Activated T-cell treated with anti-CD3 and anti-CD28 coated beads, Interleukin-2, amount 50 U/mL, for 72 hours (primary cell): ENCODE results near the gene GTF3C1. TPM values are rescaled to one million over a fixed set of nuclear protein-coding genes. Genes with fewer than 3 reads are reported as not detected.
"Not testable (repeated sequence)": the region's sequence is repeated elsewhere in the genome, so short reads cannot be mapped to it uniquely, and the experiment has no call there.

ENCODE experiments used
- ATAC-seq, 2 donors: fragments of 150-1000 bp; cut with Tn5 transposase; replicated peaks in 1 of 2; 2 replicates each; pipeline ENCODE4 v1.10.0; 2021; ENCODE audit warnings: moderate library complexity in 2 of 2, mild to moderate bottlenecking in 1 of 2
- DNase-seq, 2 donors: peaks; one replicate each; pipeline ENCODE4 v3.0.0; 2021 to 2022; ENCODE audit warnings: mixed read lengths in 1 of 2
- H3K27ac Mint-ChIP-seq: one replicate; pipeline ENCODE4 v1.8.0; 2022; ENCODE audit warnings: mild to moderate bottlenecking, moderate library complexity, mixed read lengths
- H3K27me3 Mint-ChIP-seq: one replicate; pipeline ENCODE4 v1.8.0; 2022; ENCODE audit warnings: low read depth, mixed read lengths
- H3K36me3 Mint-ChIP-seq, 2 donors: one replicate each; pipeline ENCODE4 v1.8.0; 2022; ENCODE audit warnings: mixed read lengths in 2 of 2, mild to moderate bottlenecking in 1 of 2; ENCODE audit not compliant: insufficient read depth in 2 of 2
- H3K4me1 Mint-ChIP-seq: one replicate; pipeline ENCODE4 v1.8.0; 2022; ENCODE audit warnings: low read depth, mixed read lengths
- H3K4me3 Mint-ChIP-seq, 2 donors: one replicate each; pipeline ENCODE4 v1.8.0; 2022; ENCODE audit warnings: mild to moderate bottlenecking in 2 of 2, mixed read lengths in 2 of 2, moderate library complexity in 2 of 2
- H3K9me3 Mint-ChIP-seq, 2 donors: one replicate each; pipeline ENCODE4 v1.8.0; 2022; ENCODE audit warnings: mixed read lengths in 2 of 2
- total RNA-seq, 2 donors: library from RNA; stranded (reverse); gene quantifications; one replicate each; pipeline ENCODE4 v1.2.3, GENCODE V29; 2022

GTF3C1 gene
- total RNA-seq, 2 donors from 2014 or later: 49.6 to 61.1 TPM

- no peaks in the 10 kb centered on the region for H3K9me3 Mint-ChIP-seq
- H3K4me3 Mint-ChIP-seq: no peak overlapping the region
- H3K36me3 Mint-ChIP-seq: peaks cover 33 to 72% of the 10 kb centered on the region in 2 donors
- ATAC-seq (no peak), DNase-seq (no peak)
- no peaks in the 10 kb centered on the region for H3K27me3 Mint-ChIP-seq
- peaks cover 85% of the 10 kb centered on the region for H3K4me1 Mint-ChIP-seq
- peak overlapping the region; percentile 25 for H3K27ac Mint-ChIP-seq
Measured at GRCh38 chr16:27447301-27447700, 102.4 kb downstream of the GTF3C1 start.

- H3K4me1 Mint-ChIP-seq: peaks cover 79% of the 10 kb centered on the region
- peak overlapping the region; percentile 25 for H3K27ac Mint-ChIP-seq
- no peaks in the 10 kb centered on the region for H3K27me3 Mint-ChIP-seq
- ATAC-seq (peak; percentile 69 to 73), DNase-seq (peak; percentile 71 to 75)
- peaks cover 33 to 67% of the 10 kb centered on the region in 2 donors for H3K36me3 Mint-ChIP-seq
- no peaks in the 10 kb centered on the region for H3K9me3 Mint-ChIP-seq
- H3K4me3 Mint-ChIP-seq: peak overlapping the region; percentile 15 to 32
Measured at GRCh38 chr16:27446721-27447120, 103.0 kb downstream of the GTF3C1 start.

- ATAC-seq (no peak), DNase-seq (no peak)
- Mint-ChIP-seq H3K36me3 (peaks cover 33 to 69% of the 10 kb centered on the region in 2 donors), H3K4me1 (peaks cover 68% of the 10 kb centered on the region), H3K9me3 (no peaks in the 10 kb centered on the region), H3K4me3 (no peak overlapping the region), H3K27ac (peak overlapping the region; percentile 41), H3K27me3 (no peaks in the 10 kb centered on the region)
Measured at GRCh38 chr16:27445502-27446175, 104.1 kb downstream of the GTF3C1 start.

- peaks cover 57% of the 10 kb centered on the region for H3K4me1 Mint-ChIP-seq
- peaks cover 36 to 70% of the 10 kb centered on the region in 2 donors for H3K36me3 Mint-ChIP-seq
- no peaks in the 10 kb centered on the region for H3K27me3 Mint-ChIP-seq
- DNase-seq (no peak), ATAC-seq (no peak)
- H3K9me3 Mint-ChIP-seq: no peaks in the 10 kb centered on the region
- no peak overlapping the region for H3K4me3 Mint-ChIP-seq
- H3K27ac Mint-ChIP-seq: no peak overlapping the region
Measured at GRCh38 chr16:27444470-27444869, 105.2 kb downstream of the GTF3C1 start.

- Mint-ChIP-seq H3K27me3 (no peaks in the 10 kb centered on the region), H3K36me3 (peaks cover 40 to 72% of the 10 kb centered on the region in 2 donors), H3K4me1 (peaks cover 57% of the 10 kb centered on the region), H3K4me3 (no peak overlapping the region), H3K27ac (no peak overlapping the region), H3K9me3 (no peaks in the 10 kb centered on the region)
- ATAC-seq (no peak), DNase-seq (no peak)
Measured at GRCh38 chr16:27444015-27444414, 105.7 kb downstream of the GTF3C1 start.

GRCh38 chr16:27441998-27442397, 107.7 kb downstream of the GTF3C1 start:
- Mint-ChIP-seq H3K4me3 (no peak overlapping the region), H3K27ac (no peak overlapping the region), H3K4me1 (peaks cover 37% of the 10 kb centered on the region), H3K27me3 (no peaks in the 10 kb centered on the region), H3K9me3 (no peaks in the 10 kb centered on the region), H3K36me3 (peaks cover 36 to 65% of the 10 kb centered on the region in 2 donors)
- no peak for ATAC-seq
- no peak for DNase-seq

- DNase-seq: no peak
- H3K9me3 Mint-ChIP-seq: no peaks in the 10 kb centered on the region
- no peak overlapping the region for H3K4me3 Mint-ChIP-seq
- no peak for ATAC-seq
- H3K4me1 Mint-ChIP-seq: peaks cover 30% of the 10 kb centered on the region
- H3K36me3 Mint-ChIP-seq: peaks cover 37 to 65% of the 10 kb centered on the region in 2 donors
- H3K27ac Mint-ChIP-seq: no peak overlapping the region
- no peaks in the 10 kb centered on the region for H3K27me3 Mint-ChIP-seq
Measured at GRCh38 chr16:27441276-27441675, 108.4 kb downstream of the GTF3C1 start.

GRCh38 chr16:27439271-27440018, 110.3 kb downstream of the GTF3C1 start:
- H3K4me3 Mint-ChIP-seq: no peak overlapping the region
- peaks cover 33 to 61% of the 10 kb centered on the region in 2 donors for H3K36me3 Mint-ChIP-seq
- peaks cover 17% of the 10 kb centered on the region for H3K4me1 Mint-ChIP-seq
- H3K27ac Mint-ChIP-seq: no peak overlapping the region
- H3K9me3 Mint-ChIP-seq: no peaks in the 10 kb centered on the region
- DNase-seq (no peak), ATAC-seq (peak in 1 of 2 donors; percentile 10)
- H3K27me3 Mint-ChIP-seq: no peaks in the 10 kb centered on the region

- peaks cover 16% of the 10 kb centered on the region for H3K4me1 Mint-ChIP-seq
- H3K4me3 Mint-ChIP-seq: no peak overlapping the region
- H3K9me3 Mint-ChIP-seq: no peaks in the 10 kb centered on the region
- no peaks in the 10 kb centered on the region for H3K27me3 Mint-ChIP-seq
- H3K27ac Mint-ChIP-seq: no peak overlapping the region
- H3K36me3 Mint-ChIP-seq: peaks cover 29 to 52% of the 10 kb centered on the region in 2 donors
- DNase-seq: no peak
- ATAC-seq: no peak
Measured at GRCh38 chr16:27437946-27438345, 111.8 kb downstream of the GTF3C1 start.

- ATAC-seq (peak in 1 of 2 donors; percentile 11), DNase-seq (no peak)
- peaks cover 25 to 54% of the 10 kb centered on the region in 2 donors for H3K36me3 Mint-ChIP-seq
- H3K27ac Mint-ChIP-seq: no peak overlapping the region
- H3K4me3 Mint-ChIP-seq: no peak overlapping the region
- peaks cover 15% of the 10 kb centered on the region for H3K4me1 Mint-ChIP-seq
- no peaks in the 10 kb centered on the region for H3K9me3 Mint-ChIP-seq
- H3K27me3 Mint-ChIP-seq: no peaks in the 10 kb centered on the region
Measured at GRCh38 chr16:27436921-27437650, 112.6 kb downstream of the GTF3C1 start.

- ATAC-seq (no peak), DNase-seq (no peak)
- Mint-ChIP-seq H3K27ac (peak overlapping the region; percentile 61), H3K27me3 (no peaks in the 10 kb centered on the region), H3K9me3 (no peaks in the 10 kb centered on the region), H3K4me1 (peaks cover 19% of the 10 kb centered on the region), H3K36me3 (peaks cover 25 to 50% of the 10 kb centered on the region in 2 donors), H3K4me3 (no peak overlapping the region)
Measured at GRCh38 chr16:27436065-27436464, 113.6 kb downstream of the GTF3C1 start.

- not testable (repeated sequence) for H3K27ac Mint-ChIP-seq, DNase-seq, H3K27me3 Mint-ChIP-seq, ATAC-seq, H3K9me3 Mint-ChIP-seq, H3K4me3 Mint-ChIP-seq
- H3K36me3 Mint-ChIP-seq: peaks cover 23 to 48% of the 10 kb centered on the region in 2 donors
- H3K4me1 Mint-ChIP-seq: peaks cover 28% of the 10 kb centered on the region
Measured at GRCh38 chr16:27435146-27435545, 114.6 kb downstream of the GTF3C1 start.
